Measurements from ENCODE around the gene USP54.

The USP54 gene

DNA sequence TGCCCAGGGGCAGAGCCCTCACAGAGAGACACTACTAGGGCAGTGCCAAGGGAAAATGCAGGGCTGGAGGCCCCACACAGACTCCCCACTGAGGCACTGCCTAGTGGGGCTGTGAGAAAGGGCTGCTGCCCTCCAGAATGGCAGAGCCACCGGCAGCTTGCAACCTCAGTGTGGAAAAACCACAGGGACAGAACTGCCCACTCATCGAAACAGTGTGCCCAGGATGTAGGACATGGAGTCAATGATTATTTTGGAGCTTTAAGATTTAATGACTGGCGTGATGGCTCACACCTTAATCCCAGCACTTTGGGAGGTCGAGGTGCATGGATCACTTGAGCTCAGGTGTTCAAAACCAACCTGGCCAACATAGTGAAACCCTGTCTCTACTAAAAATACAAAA, 130.2 kb downstream of the USP54 start:
- no peak for DNase-seq (ENCODE audit: low read depth)

DNA sequence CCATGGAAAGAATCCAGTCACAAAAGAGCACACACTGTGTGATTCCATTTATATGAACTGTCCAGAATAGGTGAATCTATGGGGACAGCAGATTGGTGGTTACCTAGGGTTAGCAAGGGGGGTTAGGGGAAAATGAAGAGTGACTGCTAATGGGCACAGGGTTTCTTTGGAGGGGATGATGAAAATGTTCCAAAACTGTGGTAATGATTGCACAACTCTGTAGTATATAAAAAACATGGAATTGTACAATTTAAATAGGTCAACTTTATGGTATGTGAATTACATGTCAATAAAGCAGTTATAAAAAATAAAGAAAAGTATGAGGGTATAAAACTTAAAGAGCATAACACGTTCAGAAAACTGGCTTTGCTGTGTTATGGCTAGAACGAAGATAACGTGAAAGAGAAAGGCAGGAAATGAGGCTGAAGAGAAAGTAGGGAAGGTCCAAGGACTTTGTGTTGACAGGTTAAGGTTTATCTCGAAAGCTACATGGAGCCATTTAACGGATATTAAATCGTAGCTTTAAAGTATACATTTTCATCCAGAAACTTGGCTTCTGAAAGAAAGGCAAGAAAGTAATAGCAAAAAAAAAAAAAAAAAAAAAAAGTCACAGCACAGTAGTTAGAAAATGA, 131.3 kb downstream of the USP54 start:
- DNase-seq (ENCODE audit: low read depth) = no peak

DNA sequence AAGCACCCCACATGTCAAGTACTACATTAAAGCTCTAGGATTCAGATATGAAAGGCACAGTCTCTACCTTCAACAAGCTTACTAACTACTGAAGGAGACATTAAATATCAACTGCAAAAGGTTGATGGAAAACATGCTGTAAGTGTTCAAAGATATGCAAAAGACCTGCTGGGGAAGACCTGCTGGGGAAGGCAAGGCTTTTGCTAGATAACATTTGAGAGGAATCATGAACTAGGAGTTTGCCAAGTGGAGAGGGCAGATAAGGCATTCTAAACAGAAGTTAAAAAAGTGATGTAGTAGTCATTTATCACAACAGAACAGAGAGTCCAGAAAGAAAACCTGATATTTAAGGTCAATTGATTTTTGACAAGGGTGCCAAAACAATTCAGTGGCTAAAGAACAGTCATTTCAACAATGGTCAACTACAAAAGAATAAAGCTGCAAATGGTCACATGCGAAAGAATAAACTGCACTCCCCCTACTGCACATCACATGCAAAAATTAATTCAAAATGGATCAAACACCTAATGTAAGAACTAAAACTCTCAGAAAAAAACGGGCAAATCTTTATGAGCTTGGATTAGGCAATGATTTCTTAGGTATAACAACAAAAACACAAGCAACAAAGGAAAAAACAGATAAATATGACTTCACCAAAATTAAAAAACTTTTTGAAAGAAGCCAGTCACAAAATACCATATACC, 134.8 kb downstream of the USP54 start:
- DNase-seq (ENCODE audit: low read depth) = no peak

DNA sequence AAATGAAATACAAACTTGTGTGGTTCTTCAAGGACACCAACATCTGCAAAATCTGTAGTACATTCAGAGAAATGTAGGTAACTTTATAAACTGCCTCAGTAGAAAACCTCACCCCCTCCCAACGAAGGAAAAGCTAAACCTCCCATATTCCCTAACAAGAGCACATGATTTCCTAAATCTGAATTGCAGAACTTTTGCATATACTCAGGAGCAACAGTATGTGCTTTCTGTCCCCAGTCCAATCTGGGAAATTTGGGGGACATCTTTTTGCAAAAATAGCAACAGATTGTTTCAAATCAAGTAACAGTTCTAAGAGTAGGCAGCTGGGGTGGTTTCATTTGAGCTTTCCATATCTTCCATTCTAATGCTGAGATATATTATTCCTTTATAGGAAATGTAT, 142.0 kb downstream of the USP54 start:
- DNase-seq (ENCODE audit: low read depth) = no peak

DNA sequence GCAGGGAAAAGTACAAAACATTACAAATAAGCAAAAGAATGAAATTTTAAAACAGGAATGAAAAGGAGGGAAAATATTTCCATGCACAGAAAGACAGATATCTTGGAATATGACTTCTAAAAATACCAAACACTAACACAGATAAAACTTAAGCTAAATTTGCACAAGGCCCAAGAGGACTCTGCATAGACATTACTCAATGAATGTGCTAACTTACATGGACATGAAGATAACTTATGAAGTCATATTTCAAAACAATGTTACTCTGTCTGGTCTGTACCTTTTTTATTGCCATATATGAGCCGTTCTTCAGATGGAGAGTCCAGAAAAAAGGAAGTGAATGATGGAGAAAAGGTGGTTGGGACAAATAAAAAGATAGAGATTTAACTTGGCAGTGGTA, 142.8 kb downstream of the USP54 start:
- no peak for DNase-seq (ENCODE audit: low read depth)
